Measurements from ENCODE around the gene NME2.
A peak's percentile ranks its signal among the peaks of the same experiment; 100 is the strongest.
"Not testable (repeated sequence)": the region's sequence is repeated elsewhere in the genome, so short reads cannot be mapped to it uniquely, and the experiment has no call there.

Gene NME2

GRCh38 chr17:51166198-51166986 lies at the start of gene NME2:
Gene NME2 (plus strand): TSS chr17:51166411. CDS start chr17:51166831, 420 bp downstream.
- peak; percentile 94 for DNase-seq (ENCODE audit: low spot score)

- DNase-seq (ENCODE audit: low spot score), result no peak
Observed at GRCh38 chr17:51118330-51119195, 47.6 kb upstream of the NME2 start.

GRCh38 chr17:51119415-51120356 lies 46.5 kb upstream of the NME2 start:
- DNase-seq (ENCODE audit: low spot score), result peak; percentile 35

GRCh38 chr17:51120357-51120738 lies 45.9 kb upstream of the NME2 start:
- peak; percentile 43 for DNase-seq (ENCODE audit: low spot score)

- peak; percentile 96 for DNase-seq (ENCODE audit: low spot score)
Observed at GRCh38 chr17:51120739-51121619, 45.2 kb upstream of the NME2 start, which contains the start of gene SPAG9. Gene SPAG9 (minus strand): TSS chr17:51120868. CDS start chr17:51120656, 212 bp downstream.

- peak; percentile 87 for DNase-seq (ENCODE audit: low spot score)
Observed at GRCh38 chr17:51121620-51122472, 44.4 kb upstream of the NME2 start.

- DNase-seq (ENCODE audit: low spot score), result not testable (repeated sequence)
Observed at GRCh38 chr17:51122473-51123115, 43.6 kb upstream of the NME2 start.

- no peak for DNase-seq (ENCODE audit: low spot score)
Observed at GRCh38 chr17:51124640-51125503, 41.3 kb upstream of the NME2 start.

GRCh38 chr17:51128076-51128475 lies 38.1 kb upstream of the NME2 start:
- no peak for DNase-seq (ENCODE audit: low spot score)

- DNase-seq (ENCODE audit: low spot score), result no peak
Observed at GRCh38 chr17:51132964-51133319, 33.3 kb upstream of the NME2 start.

GRCh38 chr17:51133365-51133764 lies 32.8 kb upstream of the NME2 start:
- no peak for DNase-seq (ENCODE audit: low spot score)

GRCh38 chr17:51135956-51136355 lies 30.3 kb upstream of the NME2 start:
- no peak for DNase-seq (ENCODE audit: low spot score)

- DNase-seq (ENCODE audit: low spot score), result no peak
Observed at GRCh38 chr17:51142597-51142996, 23.6 kb upstream of the NME2 start.

GRCh38 chr17:51144266-51145022 lies 21.8 kb upstream of the NME2 start:
- no peak for DNase-seq (ENCODE audit: low spot score)

GRCh38 chr17:51147650-51148049 lies 18.6 kb upstream of the NME2 start:
- DNase-seq (ENCODE audit: low spot score), result no peak

GRCh38 chr17:51149163-51149562 lies 17.0 kb upstream of the NME2 start:
- no peak for DNase-seq (ENCODE audit: low spot score)

- no peak for DNase-seq (ENCODE audit: low spot score)
Observed at GRCh38 chr17:51150932-51151331, 15.3 kb upstream of the NME2 start.

- DNase-seq (ENCODE audit: low spot score), result peak; percentile 22
Observed at GRCh38 chr17:51152766-51153209, 13.4 kb upstream of the NME2 start.
